ENCODE measurements around the gene NPPC.
"Not testable (repeated sequence)": the region's sequence is repeated elsewhere in the genome, so short reads cannot be mapped to it uniquely, and the experiment has no call there.

Gene NPPC

GRCh38 chr2:231886071-231886681, 40.0 kb downstream of the NPPC start:
- no peak for DNase-seq (ENCODE audit: low read depth, low spot score)

GRCh38 chr2:231884438-231885140, 41.6 kb downstream of the NPPC start:
- no peak for DNase-seq (ENCODE audit: low read depth, low spot score)

GRCh38 chr2:231883468-231883881, 42.7 kb downstream of the NPPC start:
- DNase-seq (ENCODE audit: low read depth, low spot score): no peak

GRCh38 chr2:231882646-231883045, 43.5 kb downstream of the NPPC start:
- no peak for DNase-seq (ENCODE audit: low read depth, low spot score)

GRCh38 chr2:231880371-231880770, 45.8 kb downstream of the NPPC start:
- DNase-seq (ENCODE audit: low read depth, low spot score): not testable (repeated sequence)

GRCh38 chr2:231879216-231879615, 47.0 kb downstream of the NPPC start:
- DNase-seq (ENCODE audit: low read depth, low spot score): no peak

- DNase-seq (ENCODE audit: low read depth, low spot score): no peak
Measured at GRCh38 chr2:231877533-231878456, 48.4 kb downstream of the NPPC start.

- DNase-seq (ENCODE audit: low read depth, low spot score): no peak
Measured at GRCh38 chr2:231874944-231875343, 51.3 kb downstream of the NPPC start.
